Measurements from ENCODE around the gene SERPINA1.

SERPINA1 gene

GRCh38 chr14:94397289-94398181, 9.1 kb upstream of the SERPINA1 start:
- no peak for DNase-seq

GRCh38 chr14:94396628-94397225, 8.3 kb upstream of the SERPINA1 start:
- DNase-seq, result no peak

GRCh38 chr14:94395888-94396574, 7.6 kb upstream of the SERPINA1 start:
- DNase-seq, result no peak

GRCh38 chr14:94395282-94395887, 7.0 kb upstream of the SERPINA1 start:
- no peak for DNase-seq

- no peak for DNase-seq
Measured at GRCh38 chr14:94394581-94395207, 6.3 kb upstream of the SERPINA1 start.

- DNase-seq, result no peak
Measured at GRCh38 chr14:94394025-94394493, 5.7 kb upstream of the SERPINA1 start.

GRCh38 chr14:94393474-94393873, 5.1 kb upstream of the SERPINA1 start:
- no peak for DNase-seq

- DNase-seq, result no peak
Measured at GRCh38 chr14:94392510-94392935, 4.1 kb upstream of the SERPINA1 start.

GRCh38 chr14:94391281-94391975, 3.0 kb upstream of the SERPINA1 start:
- DNase-seq, result no peak

- DNase-seq, result no peak
Measured at GRCh38 chr14:94390372-94391086, 2.1 kb upstream of the SERPINA1 start.

GRCh38 chr14:94389731-94390371, 1.4 kb upstream of the SERPINA1 start:
- DNase-seq, result no peak

GRCh38 chr14:94389104-94389469, 685 bp upstream of the SERPINA1 start:
- DNase-seq, result no peak

- no peak for DNase-seq
Measured at GRCh38 chr14:94388027-94388383, 397 bp downstream of the SERPINA1 start.

- no peak for DNase-seq
Measured at GRCh38 chr14:94387051-94388026, 1.1 kb downstream of the SERPINA1 start.

GRCh38 chr14:94386085-94387031, 2.0 kb downstream of the SERPINA1 start:
- DNase-seq, result no peak

GRCh38 chr14:94385553-94386057, 2.8 kb downstream of the SERPINA1 start:
- no peak for DNase-seq

GRCh38 chr14:94384342-94384741, 4.1 kb downstream of the SERPINA1 start:
- DNase-seq, result no peak

GRCh38 chr14:94383777-94384176, 4.6 kb downstream of the SERPINA1 start:
- no peak for DNase-seq
